Common myeloid progenitor, CD34-positive (primary cell): ENCODE results near the gene METRN.

Experiments
- CTCF ChIA-PET: fragments of 350-600 bp; sonication (Branson Sonifier 250); formaldehyde crosslinking; loops from one replicate; lab custom pipeline; 2021; ENCODE audit warnings: antibody characterized with exemption; lab: Charles Lee
- POLR2A ChIA-PET: fragments of 350-600 bp; sonication (Branson Sonifier 250); formaldehyde crosslinking; loops from one replicate; lab custom pipeline; 2021; ENCODE audit warnings: antibody characterized with exemption; lab: Charles Lee
- DNase-seq, 3 donors: peaks; one replicate each; pipeline versions ENCODE4 v3.0.0 to v3.0.0-alpha.2; 2013
- H3K27ac ChIP-seq, 2 experiments: 1 replicate in 1 of 2; 2 replicates in 1 of 2; pipeline ENCODE4 v1.7.0; 2013; ENCODE audit warnings: inconsistent platforms in 2 of 2, low read length in 2 of 2, mild to moderate bottlenecking in 2 of 2, low read depth in 1 of 2, moderate library complexity in 1 of 2; ENCODE audit not compliant: severe bottlenecking in 2 of 2, insufficient read depth in 1 of 2, poor library complexity in 1 of 2
- H3K27me3 ChIP-seq, 5 experiments: replicated peaks in 2 of 5; 1 replicate in 3 of 5; 2 replicates in 2 of 5; pipeline versions ENCODE4 v1.6.1 to v1.7.0; 2013; ENCODE audit warnings: low read length in 4 of 5, mild to moderate bottlenecking in 2 of 5, moderate library complexity in 2 of 5, inconsistent platforms in 1 of 5; ENCODE audit not compliant: insufficient read depth in 5 of 5, control insufficient read depth in 4 of 5
- H3K36me3 ChIP-seq, 4 experiments: 1 replicate in 2 of 4; 2 replicates in 2 of 4; pipeline versions ENCODE4 v1.6.1 to v1.7.0; 2013; ENCODE audit warnings: low read length in 3 of 4, control low read depth in 1 of 4, mild to moderate bottlenecking in 1 of 4; ENCODE audit not compliant: control insufficient read depth in 4 of 4, insufficient read depth in 4 of 4
- H3K4me1 ChIP-seq, 4 experiments: 1 replicate in 3 of 4; 2 replicates in 1 of 4; pipeline versions ENCODE4 v1.6.1 to v1.7.1; 2013; ENCODE audit warnings: low read length in 3 of 4, mild to moderate bottlenecking in 3 of 4, control low read depth in 1 of 4, inconsistent platforms in 1 of 4, moderate library complexity in 1 of 4; ENCODE audit not compliant: control insufficient read depth in 4 of 4, insufficient read depth in 4 of 4; ENCODE audit errors: control extremely low read depth in 1 of 4
- H3K4me3 ChIP-seq, 7 experiments: 1 replicate in 4 of 7; 2 replicates in 3 of 7; pipeline versions ENCODE4 v1.5.1 to v1.7.0; 2013; ENCODE audit warnings: mild to moderate bottlenecking in 7 of 7, low read length in 6 of 7, moderate library complexity in 6 of 7, inconsistent platforms in 2 of 7, low read depth in 2 of 7, control low read depth in 1 of 7; ENCODE audit not compliant: insufficient read depth in 4 of 7, control insufficient read depth in 1 of 7; ENCODE audit errors: extremely low read depth in 1 of 7
- H3K9me3 ChIP-seq, 5 experiments: 1 replicate in 4 of 5; 2 replicates in 1 of 5; pipeline versions ENCODE4 v1.6.1 to v1.7.1; 2013; ENCODE audit warnings: low read length in 4 of 5, mild to moderate bottlenecking in 2 of 5, inconsistent platforms in 1 of 5, low read depth in 1 of 5, moderate library complexity in 1 of 5; ENCODE audit not compliant: control insufficient read depth in 4 of 5, insufficient read depth in 2 of 5; ENCODE audit errors: control extremely low read depth in 1 of 5
- WGBS: methylation state at CpG from one replicate; pipeline ENCODE4 v1.1.5; 2013; ENCODE audit not compliant: insufficient coverage; 5-methylcytosine and 5-hydroxymethylcytosine counted together

The METRN gene

GRCh38 chr16:698911-699671, 15.8 kb upstream of the METRN start:
- 80% methylated on average over 17 of the region's 19 CpGs for WGBS

DNA sequence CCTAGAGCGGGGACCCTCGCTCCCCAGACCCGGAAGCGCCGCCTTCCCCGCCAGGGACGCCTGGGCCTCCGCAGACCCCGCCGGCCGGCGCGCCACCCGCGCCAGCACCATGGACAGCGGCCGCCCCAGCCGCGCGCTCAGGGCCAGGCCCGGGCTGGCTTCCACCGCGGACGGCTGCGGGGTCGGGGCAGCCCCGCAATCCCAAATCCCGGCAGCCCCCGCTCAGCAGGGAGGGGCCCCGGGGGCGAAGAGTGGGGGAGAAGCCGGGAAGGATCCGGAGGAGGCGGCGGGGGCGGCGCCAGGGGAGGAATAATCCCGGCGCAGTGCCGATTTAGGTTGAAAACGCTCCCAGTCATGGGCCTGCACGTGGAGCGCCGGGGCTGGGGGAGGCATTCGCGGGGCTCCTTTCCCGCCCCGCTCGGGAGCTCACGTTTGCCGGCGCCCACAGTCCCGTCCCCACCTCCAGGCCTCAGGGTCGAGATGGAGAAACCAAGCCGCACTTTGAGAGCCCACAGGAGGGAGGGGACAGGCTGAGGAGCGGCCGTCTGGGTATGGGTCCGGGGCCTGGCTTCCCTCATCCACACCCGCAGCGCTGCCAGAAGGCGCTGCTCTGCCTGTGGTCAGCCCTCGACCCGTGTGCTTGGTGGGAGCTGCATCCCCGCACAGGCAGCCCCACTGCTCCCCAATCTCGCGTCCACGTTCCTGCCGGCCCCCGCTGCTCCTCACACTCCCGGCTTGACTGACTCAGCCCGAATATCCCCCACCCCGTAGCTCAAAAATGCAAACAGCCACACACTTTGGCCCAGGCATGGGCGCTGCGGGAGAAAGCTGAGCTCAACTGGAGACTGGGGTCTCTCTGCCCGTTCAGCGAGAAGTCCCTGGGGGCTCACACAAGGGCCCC, 14.0 kb upstream of the METRN start:
- Histone ChIP-seq H3K4me1 (peaks cover 0 to 7% (median 3%) of the 10 kb centered on the region in 4 experiments), H3K36me3 (no peaks in the 10 kb centered on the region), H3K4me3 (no peak overlapping the region), H3K27ac (no peak overlapping the region), H3K27me3 (peaks cover 0 to 94% (median 30%) of the 10 kb centered on the region in 5 experiments), H3K9me3 (no peaks in the 10 kb centered on the region)
- ChIA-PET POLR2A (no interaction called here), CTCF (interaction anchor here (1.4 kb wide), 2 partner anchors 10 to 31 kb away, joined by 3 read pairs; no protein-coding TSS in a partner anchor)
- 6% methylated on average over 62 of the region's 76 CpGs for WGBS
- DNase-seq, result peak in 2 of 3 donors; percentile 53

More at GRCh38 chr16:698911-699671, 15.8 kb upstream of the METRN start:
- no peak overlapping the region for H3K27ac ChIP-seq
- DNase-seq, result no peak
- no peaks in the 10 kb centered on the region for H3K9me3 ChIP-seq
- POLR2A ChIA-PET, result no interaction called here
- no peak overlapping the region for H3K4me3 ChIP-seq
- H3K4me1 ChIP-seq, result peaks cover 0 to 20% (median 17%) of the 10 kb centered on the region in 4 experiments
- H3K27me3 ChIP-seq, result peaks cover 0 to 97% (median 26%) of the 10 kb centered on the region in 5 experiments
- H3K36me3 ChIP-seq, result no peaks in the 10 kb centered on the region
- CTCF ChIA-PET, result interaction anchor here (1.2 kb wide), 1 partner anchor 13 kb away, joined by 4 read pairs; no protein-coding TSS in a partner anchor

DNA sequence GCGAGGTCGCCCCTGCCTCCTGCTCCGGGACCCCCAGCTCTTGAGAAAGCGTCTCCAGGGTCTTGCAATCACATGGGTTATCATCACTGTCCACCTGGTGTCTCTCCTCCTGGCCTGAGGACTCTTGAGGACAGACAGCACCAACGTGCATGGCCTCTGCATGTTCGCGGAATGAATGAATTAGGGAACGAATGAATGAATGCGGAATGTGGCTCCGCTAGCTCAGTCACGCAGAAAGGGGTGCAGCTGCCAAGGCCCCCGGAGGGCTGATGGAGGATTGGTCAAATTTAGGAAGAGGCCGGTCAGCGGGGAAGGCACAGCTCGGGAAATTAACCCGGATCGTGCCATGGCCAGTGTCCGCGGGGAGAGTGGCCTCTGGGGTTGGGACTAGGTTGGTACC, 12.6 kb upstream of the METRN start:
- Histone ChIP-seq H3K36me3 (no peaks in the 10 kb centered on the region), H3K27me3 (peaks cover 0 to 96% (median 29%) of the 10 kb centered on the region in 5 experiments), H3K27ac (no peak overlapping the region), H3K4me1 (peaks cover 0 to 9% (median 3%) of the 10 kb centered on the region in 4 experiments), H3K9me3 (no peaks in the 10 kb centered on the region), H3K4me3 (no peak overlapping the region)
- ChIA-PET POLR2A (interaction anchor here (0.6 to 0.7 kb wide), 2 partner anchors 12 to 816 kb away, joined by 3 read pairs; partner anchors contain the start of gene WDR24), CTCF (interaction anchor here (1.0 to 1.8 kb wide), 6 partner anchors 9 to 80 kb away, joined by 3 to 7 read pairs (median 3); no protein-coding TSS in a partner anchor)
- WGBS, result 93% methylated on average over 13 of the region's 19 CpGs
- DNase-seq, result no peak

- ChIA-PET POLR2A (no interaction called here), CTCF (interaction anchor here (1.3 to 2.6 kb wide), 3 partner anchors 8 to 11 kb away, joined by 4 to 7 read pairs (median 6); no protein-coding TSS in a partner anchor)
- WGBS, result 88% methylated on average over 12 of the region's 12 CpGs
- no peak overlapping the region for H3K27ac ChIP-seq
- peaks cover 0 to 97% (median 29%) of the 10 kb centered on the region in 5 experiments for H3K27me3 ChIP-seq
- H3K9me3 ChIP-seq, result no peaks in the 10 kb centered on the region
- no peaks in the 10 kb centered on the region for H3K36me3 ChIP-seq
- peaks cover 0 to 9% (median 3%) of the 10 kb centered on the region in 4 experiments for H3K4me1 ChIP-seq
- DNase-seq, result no peak
- H3K4me3 ChIP-seq, result no peak overlapping the region
Measured at GRCh38 chr16:703406-703805, 11.5 kb upstream of the METRN start.

DNA sequence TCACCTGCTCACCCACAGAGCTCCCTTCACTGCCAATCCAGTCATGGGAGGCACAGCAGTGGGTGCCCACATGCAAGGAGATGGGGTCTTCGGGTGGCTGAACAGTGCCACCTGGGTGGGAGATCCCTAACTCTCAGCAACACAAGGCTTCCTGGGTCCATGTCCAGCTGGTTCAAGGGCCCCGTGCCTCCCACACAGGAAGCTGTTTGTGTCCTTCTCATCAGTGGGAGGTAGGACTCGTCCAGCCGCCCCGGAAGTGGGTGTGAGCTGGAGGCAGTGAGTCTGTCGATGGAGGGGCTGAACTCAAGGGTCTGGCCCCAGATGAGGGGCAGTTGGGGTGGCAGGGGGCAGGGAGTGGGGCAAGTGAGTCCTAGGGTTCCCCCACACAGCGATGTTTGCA, 10.9 kb upstream of the METRN start:
- WGBS, result 93% methylated on average over 6 of the region's 7 CpGs
- Histone ChIP-seq H3K36me3 (no peaks in the 10 kb centered on the region), H3K4me3 (no peak overlapping the region), H3K4me1 (peaks cover 0 to 9% (median 3%) of the 10 kb centered on the region in 4 experiments), H3K27me3 (peaks cover 0 to 97% (median 28%) of the 10 kb centered on the region in 5 experiments), H3K27ac (no peak overlapping the region), H3K9me3 (no peaks in the 10 kb centered on the region)
- ChIA-PET CTCF (interaction anchor here (0.6 to 2.6 kb wide), 3 partner anchors 8 to 1218 kb away, joined by 3 to 7 read pairs (median 6); no protein-coding TSS in a partner anchor), POLR2A (no interaction called here)
- DNase-seq, result no peak

- WGBS, result 13% methylated on average over 29 of the region's 50 CpGs
- DNase-seq, result no peak
- Histone ChIP-seq H3K4me3 (no peak overlapping the region), H3K27ac (no peak overlapping the region), H3K9me3 (no peaks in the 10 kb centered on the region), H3K4me1 (peaks cover 0 to 9% (median 3%) of the 10 kb centered on the region in 4 experiments), H3K36me3 (no peaks in the 10 kb centered on the region), H3K27me3 (peaks cover 0 to 97% (median 31%) of the 10 kb centered on the region in 5 experiments)
- ChIA-PET CTCF (interaction anchor here (0.6 to 2.6 kb wide), 2 partner anchors 10 to 1217 kb away, joined by 3 to 6 read pairs; no protein-coding TSS in a partner anchor), POLR2A (no interaction called here)
Measured at GRCh38 chr16:704552-705380, 10.2 kb upstream of the METRN start.
